Breast epithelium (tissue), 4 donors: ENCODE data around the gene FAM222A. TPM values are rescaled to one million over a fixed set of nuclear protein-coding genes. Genes with fewer than 3 reads are reported as not detected.

Experiments
- DNase-seq, 2 donors: peaks; one replicate each; pipeline ENCODE4 v3.0.0-alpha.2; 2019; ENCODE audit warnings: low spot score in 2 of 2
- H3K27ac ChIP-seq, 2 donors: fragments of 200-600 bp; sonication (generic) in 1 of 2; one replicate each; pipeline ENCODE4 v1.5.1; 2016 to 2019; ENCODE audit warnings: mild to moderate bottlenecking in 1 of 2
- H3K27me3 ChIP-seq, 2 donors: fragments of 200-600 bp; sonication (generic) in 1 of 2; one replicate each; pipeline versions ENCODE4 v1.5.1 to v1.6.0; 2017 to 2019; ENCODE audit warnings: control low read depth in 1 of 2, mild to moderate bottlenecking in 1 of 2
- H3K36me3 ChIP-seq: fragments of 200-600 bp; one replicate; pipeline ENCODE4 v1.5.1; 2019
- H3K4me1 ChIP-seq, 2 donors: fragments of 200-600 bp; sonication (generic); one replicate each; pipeline ENCODE4 v1.5.1; 2016 to 2019; ENCODE audit warnings: control low read depth in 1 of 2
- H3K4me3 ChIP-seq, 3 donors: fragments of 200-600 bp; sonication (generic); 1 replicate in 2 of 3; 2 replicates in 1 of 3; pipeline ENCODE4 v1.5.1; 2016 to 2019; ENCODE audit warnings: mild to moderate bottlenecking in 3 of 3, moderate library complexity in 2 of 3
- H3K9me3 ChIP-seq, 2 donors: fragments of 200-600 bp; sonication (generic) in 1 of 2; one replicate each; pipeline ENCODE4 v1.5.1; 2016 to 2019; ENCODE audit warnings: control low read depth in 1 of 2
- CTCF ChIP-seq, 3 donors: fragments of 450-650 bp; IDR thresholded peaks; one replicate each; pipeline ENCODE4 v1.5.1; 2016 to 2017; ENCODE audit warnings: antibody characterized with exemption in 3 of 3, mild to moderate bottlenecking in 3 of 3, moderate library complexity in 3 of 3
- POLR2A ChIP-seq: fragments of 450-650 bp; IDR thresholded peaks from one replicate; pipeline ENCODE4 v1.6.1; 2016; ENCODE audit warnings: antibody characterized with exemption, mild to moderate bottlenecking, moderate library complexity
- POLR2AphosphoS5 ChIP-seq, 3 donors: sonication (generic); formaldehyde crosslinking; IDR thresholded peaks; one replicate each; pipeline ENCODE4 v1.6.1; 2017; ENCODE audit warnings: antibody characterized with exemption in 3 of 3
- intact Hi-C: fragments of 100-400 bp; cut with DNase I; formaldehyde crosslinking; loops from one replicate; pipeline ENCODE4 v1.15.1; 2023; ENCODE audit warnings: low total_unique reads
- total RNA-seq, 3 donors: library from RNA; depleted of rRNA; stranded (reverse); fragments of >200 nt; gene quantifications; one replicate each; pipeline ENCODE4 v1.1.0, GENCODE V29; 2016

The FAM222A gene
- total RNA-seq, 3 donors from 2014 or later, result 0.32 to 7.3 (median 1.3) TPM

DNA sequence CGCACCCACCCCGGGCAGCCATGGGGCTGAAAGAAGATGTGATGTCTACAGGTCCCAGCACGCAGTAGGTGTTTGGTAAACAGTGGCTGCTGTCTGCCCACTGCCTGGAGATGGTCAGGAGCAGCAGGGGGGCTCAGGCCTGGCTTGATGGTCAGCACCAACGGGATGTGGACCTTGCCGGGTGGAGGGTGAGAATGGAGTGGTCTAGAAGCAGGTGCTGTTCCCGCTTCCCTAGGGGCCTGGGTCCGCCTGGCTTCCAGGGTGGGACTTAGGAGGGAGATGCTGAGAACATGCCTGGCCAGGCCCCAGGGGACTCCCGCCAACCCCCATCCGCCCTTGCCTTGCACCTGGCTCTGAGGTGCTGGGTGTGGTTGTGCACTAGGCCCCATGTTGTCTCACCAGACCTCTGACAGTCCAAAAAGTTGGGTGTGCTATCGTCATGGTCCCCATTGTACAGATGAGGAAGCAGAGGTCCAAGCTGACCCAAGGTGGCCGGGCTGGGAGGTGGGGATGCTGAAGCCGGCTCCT is 12.9 kb downstream of the FAM222A start:
- Histone ChIP-seq H3K9me3 (no peaks in the 10 kb centered on the region), H3K27ac (peak overlapping the region; percentile 81 to 83), H3K4me3 (no peak overlapping the region), H3K36me3 (no peaks in the 10 kb centered on the region), H3K4me1 (peaks cover 6 to 30% of the 10 kb centered on the region in 2 donors), H3K27me3 (no peaks in the 10 kb centered on the region)
- DNase-seq, result no peak
- intact Hi-C loops, result no loop called here
- TF ChIP-seq POLR2AphosphoS5 (IDR thresholded peaks at IDR 0.05), result no peak
- no peak for TF ChIP-seq CTCF (IDR thresholded peaks at IDR 0.05)
- TF ChIP-seq POLR2A, result no peak

DNA sequence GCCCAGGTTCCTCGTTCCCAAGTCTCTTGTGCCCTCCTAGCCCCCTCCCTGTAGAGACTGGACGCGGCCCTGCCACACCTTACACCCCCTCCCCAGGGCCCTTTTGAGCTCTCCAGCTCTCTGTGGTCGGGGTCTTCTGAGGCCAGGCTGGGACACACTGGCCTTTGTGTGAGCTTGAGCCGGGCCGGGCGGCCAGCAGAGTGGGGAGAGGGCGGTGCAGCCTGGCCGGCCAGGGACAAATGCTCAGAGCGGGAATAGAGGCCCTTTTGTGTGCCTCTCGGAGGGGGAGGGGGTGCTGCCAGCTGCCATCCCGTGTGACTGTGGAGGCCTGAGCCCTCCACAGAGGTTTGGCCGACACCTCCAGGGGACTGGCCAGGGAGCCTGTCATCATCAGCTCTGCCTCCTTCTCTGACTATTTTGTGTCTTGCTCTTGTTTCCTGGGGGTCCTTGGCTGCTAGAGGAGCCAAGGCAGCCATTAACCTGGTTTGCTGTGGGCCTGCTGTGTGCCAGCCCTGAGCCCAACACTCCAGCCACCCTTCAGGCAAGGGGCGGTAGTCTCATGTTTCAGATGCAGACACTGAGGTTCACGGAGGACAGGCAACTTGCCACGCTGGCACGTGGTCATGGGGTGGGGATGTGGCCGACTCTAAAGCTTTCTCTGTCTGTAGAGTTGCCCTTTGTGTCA is 13.6 kb downstream of the FAM222A start:
- Histone ChIP-seq H3K27ac (peak overlapping the region; percentile 81 to 83), H3K36me3 (no peaks in the 10 kb centered on the region), H3K9me3 (no peaks in the 10 kb centered on the region), H3K4me1 (peaks cover 6 to 30% of the 10 kb centered on the region in 2 donors), H3K27me3 (no peaks in the 10 kb centered on the region), H3K4me3 (no peak overlapping the region)
- TF ChIP-seq POLR2AphosphoS5 (IDR thresholded peaks at IDR 0.05) (no peak), CTCF (IDR thresholded peaks at IDR 0.05) (no peak), POLR2A (no peak)
- intact Hi-C loops, result no loop called here
- DNase-seq, result peak; percentile 62 to 63

DNA sequence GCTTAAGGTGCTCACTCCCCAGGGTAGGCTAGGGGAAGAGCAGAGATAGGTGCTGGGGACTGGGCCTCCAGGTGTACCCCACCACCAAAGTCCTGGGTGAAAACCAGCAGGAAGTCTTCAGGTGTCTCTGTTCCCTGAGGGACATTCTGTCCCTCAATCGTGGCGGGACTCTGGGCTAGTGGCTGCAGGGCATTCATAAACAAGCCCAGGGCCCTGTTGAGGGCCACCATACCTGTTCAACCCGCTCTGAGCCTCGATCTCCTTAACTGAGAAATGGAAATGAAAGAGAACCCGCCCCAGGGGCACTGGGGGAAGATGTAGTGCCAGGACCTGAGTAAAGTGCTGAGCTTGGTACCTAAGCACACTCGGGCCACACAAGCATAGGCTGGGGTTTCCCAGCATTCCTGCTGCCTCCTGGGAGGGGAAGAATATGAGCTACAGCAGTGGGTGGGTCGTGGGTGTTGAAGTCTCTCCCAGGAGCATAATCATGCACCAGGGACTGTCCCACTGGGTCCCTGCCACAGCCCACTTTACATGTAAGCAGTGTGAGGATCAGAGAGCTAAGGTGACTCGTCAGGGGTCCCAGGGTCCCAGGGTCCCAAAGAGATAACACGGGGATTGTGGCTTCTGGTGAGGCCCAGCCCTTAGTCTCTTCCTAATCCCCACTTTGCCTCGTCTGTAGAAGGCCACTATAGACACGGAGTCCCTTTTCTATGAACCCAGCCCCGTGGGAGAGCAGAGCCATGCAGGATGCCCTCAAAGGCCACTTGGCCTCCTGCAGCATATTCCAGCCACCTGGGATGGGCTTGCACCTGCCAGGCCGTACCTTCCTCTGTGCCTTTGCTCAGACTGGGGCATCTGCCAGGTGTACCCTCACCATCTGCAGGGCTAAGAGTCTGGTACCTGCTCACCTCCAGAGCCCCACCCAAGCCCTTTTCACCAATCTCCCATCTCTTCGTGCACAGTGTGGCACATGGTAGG is 14.4 kb downstream of the FAM222A start:
- intact Hi-C loops, result no loop called here
- Histone ChIP-seq H3K4me1 (peaks cover 6 to 25% of the 10 kb centered on the region in 2 donors), H3K4me3 (no peak overlapping the region), H3K9me3 (no peaks in the 10 kb centered on the region), H3K27ac (peak overlapping the region; percentile 81 to 83), H3K27me3 (no peaks in the 10 kb centered on the region), H3K36me3 (no peaks in the 10 kb centered on the region)
- no peak for TF ChIP-seq POLR2A
- no peak for TF ChIP-seq POLR2AphosphoS5 (IDR thresholded peaks at IDR 0.05)
- no peak for TF ChIP-seq CTCF (IDR thresholded peaks at IDR 0.05)
- DNase-seq, result no peak

- intact Hi-C loops, result no loop called here
- peaks cover 6 to 21% of the 10 kb centered on the region in 2 donors for H3K4me1 ChIP-seq
- no peaks in the 10 kb centered on the region for H3K36me3 ChIP-seq
- no peak for DNase-seq
- TF ChIP-seq POLR2AphosphoS5 (IDR thresholded peaks at IDR 0.05) (no peak), CTCF (IDR thresholded peaks at IDR 0.05) (no peak), POLR2A (no peak)
- H3K4me3 ChIP-seq, result no peak overlapping the region
- H3K27ac ChIP-seq, result no peak overlapping the region
- no peaks in the 10 kb centered on the region for H3K27me3 ChIP-seq
- no peaks in the 10 kb centered on the region for H3K9me3 ChIP-seq
These were observed 15.3 kb downstream of the FAM222A start for GRCh38 chr12:109728921-109729320.
